Lower leg skin (tissue), 3 donors: ENCODE data around the gene CLCN1.

Source experiments
- POLR2A ChIP-seq, 2 donors: fragments of 450-650 bp; IDR thresholded peaks; one replicate each; pipeline ENCODE4 v1.6.1; 2016 to 2017; ENCODE audit warnings: antibody characterized with exemption in 2 of 2, mild to moderate bottlenecking in 1 of 2, moderate library complexity in 1 of 2
- TF ChIP-seq, protein P1 (sequence below), 3 donors: fragments of 450-650 bp; IDR thresholded peaks; one replicate each; pipeline ENCODE4 v1.5.1; 2016; ENCODE audit warnings: antibody characterized with exemption in 3 of 3, mild to moderate bottlenecking in 3 of 3, moderate library complexity in 2 of 3

DNA sequence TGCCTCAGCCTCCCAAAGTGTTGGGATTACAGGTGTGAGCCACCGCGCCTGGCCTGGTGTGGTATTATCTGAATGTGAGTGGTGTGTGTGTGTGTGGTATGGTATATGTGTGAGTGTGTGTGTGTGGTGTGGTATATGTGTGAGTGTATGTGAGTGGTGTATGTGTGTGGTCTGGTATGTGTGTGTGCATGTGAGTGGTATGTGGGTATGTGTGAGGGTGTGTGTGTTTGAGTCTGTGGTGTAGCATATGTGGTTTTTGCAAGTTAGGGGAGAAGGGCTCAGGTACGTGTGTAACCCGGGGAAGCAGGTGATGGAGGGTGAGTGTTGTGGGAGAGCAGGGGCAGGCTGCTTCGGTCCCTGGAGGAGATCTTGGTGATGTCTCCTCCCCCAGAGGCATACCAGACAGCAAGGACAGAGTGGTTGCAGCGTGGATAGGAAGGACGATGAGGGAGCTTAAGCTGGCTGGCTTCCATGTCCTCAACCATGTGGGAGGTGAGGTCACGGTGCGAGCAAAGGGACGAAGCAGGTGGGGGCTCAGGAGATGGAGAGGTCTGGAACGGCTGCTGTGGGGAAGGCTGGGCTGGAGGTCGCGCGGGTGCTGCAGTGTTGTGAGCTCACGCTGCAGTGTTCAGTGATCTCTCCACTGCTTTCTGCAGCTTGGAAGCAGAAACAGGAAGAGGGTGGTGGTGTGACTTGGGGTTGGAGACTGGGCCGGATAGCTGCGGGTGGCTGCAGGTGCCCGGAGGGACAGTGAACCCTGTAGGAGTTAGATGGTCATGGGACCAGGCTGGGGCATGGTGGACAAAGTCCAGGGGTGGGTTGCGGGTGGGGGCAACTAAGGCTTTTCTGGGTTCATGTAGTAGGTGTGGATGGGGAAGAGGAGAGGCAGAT lies 70.2 kb downstream of the CLCN1 start:
- TF ChIP-seq, protein P1, sequence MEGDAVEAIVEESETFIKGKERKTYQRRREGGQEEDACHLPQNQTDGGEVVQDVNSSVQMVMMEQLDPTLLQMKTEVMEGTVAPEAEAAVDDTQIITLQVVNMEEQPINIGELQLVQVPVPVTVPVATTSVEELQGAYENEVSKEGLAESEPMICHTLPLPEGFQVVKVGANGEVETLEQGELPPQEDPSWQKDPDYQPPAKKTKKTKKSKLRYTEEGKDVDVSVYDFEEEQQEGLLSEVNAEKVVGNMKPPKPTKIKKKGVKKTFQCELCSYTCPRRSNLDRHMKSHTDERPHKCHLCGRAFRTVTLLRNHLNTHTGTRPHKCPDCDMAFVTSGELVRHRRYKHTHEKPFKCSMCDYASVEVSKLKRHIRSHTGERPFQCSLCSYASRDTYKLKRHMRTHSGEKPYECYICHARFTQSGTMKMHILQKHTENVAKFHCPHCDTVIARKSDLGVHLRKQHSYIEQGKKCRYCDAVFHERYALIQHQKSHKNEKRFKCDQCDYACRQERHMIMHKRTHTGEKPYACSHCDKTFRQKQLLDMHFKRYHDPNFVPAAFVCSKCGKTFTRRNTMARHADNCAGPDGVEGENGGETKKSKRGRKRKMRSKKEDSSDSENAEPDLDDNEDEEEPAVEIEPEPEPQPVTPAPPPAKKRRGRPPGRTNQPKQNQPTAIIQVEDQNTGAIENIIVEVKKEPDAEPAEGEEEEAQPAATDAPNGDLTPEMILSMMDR (IDR thresholded peaks at IDR 0.05) = no peak
- TF ChIP-seq POLR2A (IDR thresholded peaks at IDR 0.05) = no peak
